Ecto neural progenitor cell (in vitro differentiated cells): ENCODE results near the gene SERPINB1.
"Not testable (repeated sequence)": the region's sequence is repeated elsewhere in the genome, so short reads cannot be mapped to it uniquely, and the experiment has no call there.

Experiments used
- DNase-seq: peaks from one replicate; pipeline ENCODE4 v3.0.0-alpha.2; 2018; ENCODE audit warnings: low spot score

SERPINB1 gene

GRCh38 chr6:2812695-2813094 is 29.0 kb downstream of the SERPINB1 start:
- no peak for DNase-seq

GRCh38 chr6:2810092-2810671 is 31.5 kb downstream of the SERPINB1 start:
- no peak for DNase-seq

GRCh38 chr6:2809015-2809414 is 32.6 kb downstream of the SERPINB1 start:
- no peak for DNase-seq

GRCh38 chr6:2807342-2808090 is 34.1 kb downstream of the SERPINB1 start:
- DNase-seq: no peak

- DNase-seq: no peak
These were observed 35.0 kb downstream of the SERPINB1 start for GRCh38 chr6:2806644-2807043.

GRCh38 chr6:2805031-2805430 is 36.6 kb downstream of the SERPINB1 start:
- DNase-seq: no peak

- no peak for DNase-seq
These were observed 37.1 kb downstream of the SERPINB1 start for GRCh38 chr6:2804516-2804915.

GRCh38 chr6:2803731-2804429 is 37.8 kb downstream of the SERPINB1 start:
- DNase-seq: no peak

GRCh38 chr6:2802521-2803060 is 39.1 kb downstream of the SERPINB1 start:
- DNase-seq: no peak

- not testable (repeated sequence) for DNase-seq
These were observed 40.0 kb downstream of the SERPINB1 start for GRCh38 chr6:2801687-2802086.

- no peak for DNase-seq
These were observed 40.9 kb downstream of the SERPINB1 start for GRCh38 chr6:2800552-2801316.

GRCh38 chr6:2799936-2800527 is 41.6 kb downstream of the SERPINB1 start:
- no peak for DNase-seq

GRCh38 chr6:2798586-2799134 is 43.0 kb downstream of the SERPINB1 start:
- no peak for DNase-seq

GRCh38 chr6:2797564-2798031 is 44.1 kb downstream of the SERPINB1 start:
- DNase-seq: no peak

- no peak for DNase-seq
These were observed 44.8 kb downstream of the SERPINB1 start for GRCh38 chr6:2796861-2797260.

- DNase-seq: no peak
These were observed 45.7 kb downstream of the SERPINB1 start for GRCh38 chr6:2795956-2796355.

GRCh38 chr6:2795162-2795561 is 46.5 kb downstream of the SERPINB1 start:
- no peak for DNase-seq

- no peak for DNase-seq
These were observed 47.4 kb downstream of the SERPINB1 start for GRCh38 chr6:2794171-2794730.

- DNase-seq: no peak
These were observed 48.0 kb downstream of the SERPINB1 start for GRCh38 chr6:2793534-2794151.

GRCh38 chr6:2792330-2793110 is 49.1 kb downstream of the SERPINB1 start:
- no peak for DNase-seq
